H9 (cell line): ENCODE results near the gene DCAF7. TPM values are rescaled to one million over a fixed set of nuclear protein-coding genes. Genes with fewer than 3 reads are reported as not detected.

ENCODE experiments used
- DNase-seq: peaks from one replicate; pipeline ENCODE4 v3.0.0-alpha.2; 2017
- H2AFZ ChIP-seq: one replicate; pipeline ENCODE4 v1.6.1; 2013; ENCODE audit warnings: mild to moderate bottlenecking, low read length, control low read depth, moderate library complexity
- H2AK5ac ChIP-seq: 2 replicates; pipeline ENCODE4 v1.6.1; 2013; ENCODE audit warnings: low read length, control low read depth, mixed read lengths; ENCODE audit not compliant: insufficient read length
- H2BK120ac ChIP-seq: one replicate; pipeline ENCODE4 v1.6.1; 2013; ENCODE audit warnings: low read depth, mild to moderate bottlenecking, low read length, control low read depth, inconsistent platforms; ENCODE audit not compliant: poor library complexity, severe bottlenecking
- H2BK12ac ChIP-seq: 2 replicates; pipeline ENCODE4 v1.6.1; 2013; ENCODE audit warnings: low read length, control low read depth, mixed read lengths, low read depth; ENCODE audit not compliant: insufficient read length
- H2BK15ac ChIP-seq: 2 replicates; pipeline ENCODE4 v1.6.1; 2013; ENCODE audit warnings: low read depth, low read length, control low read depth
- H2BK20ac ChIP-seq: one replicate; pipeline ENCODE4 v1.6.1; 2013; ENCODE audit warnings: low read depth, mild to moderate bottlenecking, low read length, control low read depth, inconsistent platforms; ENCODE audit not compliant: poor library complexity, severe bottlenecking
- H2BK5ac ChIP-seq: 2 replicates; pipeline ENCODE4 v1.6.1; 2013; ENCODE audit warnings: low read length, control low read depth, mixed read lengths; ENCODE audit not compliant: insufficient read length
- H3K14ac ChIP-seq: 2 replicates; pipeline ENCODE4 v1.6.1; 2013; ENCODE audit warnings: low read length, control low read depth; ENCODE audit not compliant: insufficient read depth
- H3K18ac ChIP-seq: 2 replicates; pipeline ENCODE4 v1.6.1; 2013; ENCODE audit warnings: low read depth, mild to moderate bottlenecking, mixed read lengths, low read length, control low read depth; ENCODE audit not compliant: insufficient read length
- H3K23ac ChIP-seq: 2 replicates; pipeline ENCODE4 v1.6.1; 2013; ENCODE audit warnings: low read length, control low read depth, mixed read lengths, low read depth; ENCODE audit not compliant: insufficient read length
- H3K23me2 ChIP-seq: 2 replicates; pipeline ENCODE4 v1.6.1; 2013; ENCODE audit warnings: low read depth, mild to moderate bottlenecking, mixed read lengths, low read length, control low read depth; ENCODE audit not compliant: insufficient read length, poor library complexity, severe bottlenecking
- H3K27ac ChIP-seq: 2 replicates; pipeline ENCODE4 v1.5.1; 2013; ENCODE audit warnings: low read length, control low read depth, mixed read lengths, low read depth; ENCODE audit not compliant: insufficient read length
- H3K27me3 ChIP-seq: 2 replicates; pipeline ENCODE4 v1.6.1; 2013; ENCODE audit warnings: low read length, control low read depth, inconsistent platforms; ENCODE audit not compliant: insufficient read depth
- H3K4ac ChIP-seq: 2 replicates; pipeline ENCODE4 v1.6.1; 2013; ENCODE audit warnings: low read depth, mild to moderate bottlenecking, control low read depth, inconsistent platforms, low read length, moderate library complexity
- H3K4me1 ChIP-seq: 2 replicates; pipeline ENCODE4 v1.6.1; 2013; ENCODE audit warnings: low read length, control low read depth, inconsistent platforms; ENCODE audit not compliant: insufficient read depth
- H3K4me2 ChIP-seq: 2 replicates; pipeline ENCODE4 v1.6.1; 2013; ENCODE audit warnings: low read length, control low read depth, mixed read lengths; ENCODE audit not compliant: insufficient read length, insufficient read depth
- H3K56ac ChIP-seq: 2 replicates; pipeline ENCODE4 v1.6.1; 2013; ENCODE audit warnings: low read depth, mild to moderate bottlenecking, mixed read lengths, low read length, control low read depth; ENCODE audit not compliant: insufficient read length
- H3K79me1 ChIP-seq: 2 replicates; pipeline ENCODE4 v1.6.1; 2013; ENCODE audit warnings: low read depth, mild to moderate bottlenecking, moderate library complexity, low read length, control low read depth, inconsistent platforms; ENCODE audit not compliant: insufficient read depth, poor library complexity, severe bottlenecking
- H3K79me2 ChIP-seq: 2 replicates; pipeline ENCODE4 v1.6.1; 2013; ENCODE audit warnings: low read length, control low read depth, inconsistent platforms; ENCODE audit not compliant: insufficient read depth
- H3K9ac ChIP-seq: 2 replicates; pipeline ENCODE4 v1.6.1; 2013; ENCODE audit warnings: low read length, control low read depth, mixed read lengths; ENCODE audit not compliant: insufficient read length; ENCODE audit errors: extremely low read depth
- H3K9me3 ChIP-seq: one replicate; pipeline ENCODE4 v1.6.1; 2013; ENCODE audit warnings: low read depth, low read length, inconsistent platforms; ENCODE audit not compliant: control insufficient read depth
- H3T11ph ChIP-seq: one replicate; pipeline ENCODE4 v1.6.1; 2013; ENCODE audit warnings: mild to moderate bottlenecking, low read length, control low read depth, inconsistent platforms
- H4K20me1 ChIP-seq: one replicate; pipeline ENCODE4 v1.6.1; 2013; ENCODE audit not compliant: control insufficient read depth, insufficient read length, insufficient read depth
- H4K5ac ChIP-seq: 2 replicates; pipeline ENCODE4 v1.6.1; 2013; ENCODE audit warnings: low read depth, mild to moderate bottlenecking, mixed read lengths, low read length, control low read depth; ENCODE audit not compliant: insufficient read length
- H4K8ac ChIP-seq: replicated peaks from 2 replicates; pipeline ENCODE4 v1.6.1; 2013; ENCODE audit warnings: low read length, control low read depth, mixed read lengths, low read depth; ENCODE audit not compliant: insufficient read length
- H4K91ac ChIP-seq: 2 replicates; pipeline ENCODE4 v1.6.1; 2013; ENCODE audit warnings: low read depth, mild to moderate bottlenecking, moderate library complexity, mixed read lengths, low read length, control low read depth; ENCODE audit not compliant: insufficient read length
- H3K27ac Mint-ChIP-seq, 3 experiments: 2 replicates in 2 of 3; 3 replicates in 1 of 3; pipeline ENCODE4 v1.8.0; 2020 to 2021; ENCODE audit warnings: mixed read lengths in 3 of 3, mild to moderate bottlenecking in 1 of 3, moderate library complexity in 1 of 3
- H3K27me3 Mint-ChIP-seq: 2 replicates; pipeline ENCODE4 v1.8.0; 2021; ENCODE audit warnings: low read depth, mild to moderate bottlenecking, moderate library complexity, mixed read lengths
- H3K36me3 Mint-ChIP-seq, 3 experiments: 2 replicates in 2 of 3; 3 replicates in 1 of 3; pipeline ENCODE4 v1.8.0; 2020 to 2021; ENCODE audit warnings: low read depth in 3 of 3, mixed read lengths in 3 of 3; ENCODE audit not compliant: insufficient read depth in 1 of 3
- H3K4me1 Mint-ChIP-seq, 2 experiments: 2 replicates each; pipeline ENCODE4 v1.8.0; 2020; ENCODE audit warnings: mixed read lengths in 2 of 2
- H3K4me3 Mint-ChIP-seq, 2 experiments: 2 replicates in 1 of 2; 3 replicates in 1 of 2; pipeline ENCODE4 v1.8.0; 2020 to 2021; ENCODE audit warnings: mild to moderate bottlenecking in 2 of 2, mixed read lengths in 2 of 2, moderate library complexity in 1 of 2
- H3K9me3 Mint-ChIP-seq, 2 experiments: 2 replicates in 1 of 2; 3 replicates in 1 of 2; pipeline ENCODE4 v1.8.0; 2020; ENCODE audit warnings: mild to moderate bottlenecking in 2 of 2, mixed read lengths in 2 of 2, moderate library complexity in 1 of 2
- CTCF ChIP-seq: fragments of 200-600 bp; sonication (generic); conservative IDR thresholded peaks from 3 replicates; pipeline ENCODE4 v1.8.0; 2021; ENCODE audit warnings: antibody characterized with exemption, mild to moderate bottlenecking
- WGBS: extraction: QIAGEN DNeasy Blood & Tissue Kit; methylation state at CpG from one replicate; pipeline ENCODE4 v1.1.7; 2013; ENCODE audit warnings: missing lambda C conversion rate, low lambda C conversion rate, mixed read lengths; ENCODE audit not compliant: insufficient read length; ENCODE audit errors: extremely low coverage; 5-methylcytosine and 5-hydroxymethylcytosine counted together
- total RNA-seq: library from RNA; stranded (reverse); gene quantifications from 2 replicates; pipeline ENCODE4 v1.2.1, GENCODE V29; 2021

Gene DCAF7
- total RNA-seq, 1 experiment from 2014 or later, result 86.2 TPM

- Histone ChIP-seq H2BK120ac (no peak overlapping the region), H3K18ac (no peak overlapping the region), H2AK5ac (no peak overlapping the region), H3K79me2 (no peaks in the 10 kb centered on the region), H3K79me1 (peaks cover under 1% of the 10 kb centered on the region), H2BK5ac (no peak overlapping the region), H3K4me1 (peaks cover 10% of the 10 kb centered on the region; the same call in 1 of the 2 replicates), H4K20me1 (no peaks in the 10 kb centered on the region), H3K56ac (no peak overlapping the region), H4K8ac (no peak overlapping the region), H3K9me3 (no peaks in the 10 kb centered on the region), H2BK15ac (no peak overlapping the region), H3K23ac (no peak overlapping the region), H3K23me2 (no peaks in the 10 kb centered on the region), H4K91ac (no peak overlapping the region), H4K5ac (no peak overlapping the region), H2BK20ac (no peak overlapping the region), H3K14ac (no peak overlapping the region), H3K4me2 (peak overlapping the region; percentile 38), H3K4ac (no peak overlapping the region), H3K9ac (no peak overlapping the region), H3T11ph (no peak overlapping the region), H3K27me3 (no peaks in the 10 kb centered on the region), H3K27ac (peak overlapping the region; percentile 25), H2AFZ (no peak overlapping the region), H2BK12ac (no peak overlapping the region)
- no peaks in the 10 kb centered on the region for H3K27me3 Mint-ChIP-seq
- H3K36me3 Mint-ChIP-seq, result peaks cover 2 to 23% (median 12%) of the 10 kb centered on the region in 3 experiments; a peak in 6 of 7 replicates
- H3K4me3 Mint-ChIP-seq, result peak overlapping the region; percentile 4 to 54; a peak in 2 of 5 replicates
- DNase-seq, result peak; percentile 46
- no peaks in the 10 kb centered on the region for H3K9me3 Mint-ChIP-seq
- WGBS, result no CpG with 5 or more reads among the region's 1 CpG
- H3K27ac Mint-ChIP-seq, result peak overlapping the region; percentile 38 to 95 (median 74); a peak in 6 of 7 replicates
- H3K4me1 Mint-ChIP-seq, result peaks cover 49 to 54% of the 10 kb centered on the region in 2 experiments
- no peak for TF ChIP-seq CTCF
Observed at GRCh38 chr17:63631626-63632025, 81.3 kb downstream of the DCAF7 start.
